ENCODE data around the gene TSPAN14. TPM values are rescaled to one million over a fixed set of nuclear protein-coding genes. Genes with fewer than 3 reads are reported as not detected.
A peak's percentile ranks its signal among the peaks of the same experiment; 100 is the strongest.

Gene TSPAN14
- total RNA-seq, 1 experiment from 2014 or later, result 73.5 TPM

GRCh38 chr10:80504897-80505465 lies 50.9 kb downstream of the TSPAN14 start:
- TF ChIP-seq HMGXB4 (CRISPR knock-in tag; IDR thresholded peaks at IDR 0.05) (no peak), ZNF396 (CRISPR knock-in tag; IDR thresholded peaks at IDR 0.05; ENCODE audit: borderline replicate concordance) (no peak), GRHL2 (CRISPR knock-in tag; IDR thresholded peaks at IDR 0.05; ENCODE audit: insufficient replicate concordance, severe bottlenecking) (no peak), FOXJ3 (CRISPR knock-in tag; IDR thresholded peaks at IDR 0.05; ENCODE audit: borderline replicate concordance) (no peak), SP1 (CRISPR knock-in tag; conservative IDR thresholded peaks at IDR 0.05) (no peak), ETV6 (CRISPR knock-in tag; IDR thresholded peaks at IDR 0.05) (no peak), USF2 (CRISPR knock-in tag; IDR thresholded peaks at IDR 0.05) (no peak), RELA (CRISPR knock-in tag; IDR thresholded peaks at IDR 0.05; ENCODE audit: borderline replicate concordance) (no peak), ZSCAN18 (CRISPR knock-in tag; IDR thresholded peaks at IDR 0.05) (no peak), ZNF219 (CRISPR knock-in tag; IDR thresholded peaks at IDR 0.05; ENCODE audit: borderline replicate concordance) (no peak), E2F4 (CRISPR knock-in tag; IDR thresholded peaks at IDR 0.05; ENCODE audit: borderline replicate concordance, low read depth) (no peak), ZNF512 (CRISPR knock-in tag; IDR thresholded peaks at IDR 0.05; ENCODE audit: borderline replicate concordance) (no peak), CBFB (CRISPR knock-in tag; IDR thresholded peaks at IDR 0.05; ENCODE audit: low read depth) (no peak), ZNF416 (CRISPR knock-in tag; IDR thresholded peaks at IDR 0.05) (no peak)
- H3K36me3 Mint-ChIP-seq, result peaks cover 13% of the 10 kb centered on the region
- DNase-seq (ENCODE audit: low spot score) (no peak), ATAC-seq (no peak)
- peak overlapping the region; percentile 55; the same call in 1 of the 2 replicates for H3K27ac Mint-ChIP-seq
- H3K4me1 Mint-ChIP-seq, result peaks cover 44% of the 10 kb centered on the region
- H3K9me3 Mint-ChIP-seq, result no peaks in the 10 kb centered on the region
- ChIA-PET POLR2A (interaction anchor here (0.7 to 1.9 kb wide), 3 partner anchors 44 to 117 kb away, joined by 3 to 6 read pairs (median 3); no protein-coding TSS in a partner anchor), CTCF (interaction anchor here (0.7 to 20.7 kb wide), 44 partner anchors 8 to 248 kb away, joined by 3 to 802 read pairs (median 7); partner anchors contain the start of genes PRXL2A, SH2D4B and TSPAN14)
- no peaks in the 10 kb centered on the region for H3K27me3 Mint-ChIP-seq (ENCODE audit: low read depth)
- no peak overlapping the region for H3K4me3 Mint-ChIP-seq

- ATAC-seq (no peak), DNase-seq (ENCODE audit: low spot score) (no peak)
- Mint-ChIP-seq H3K27ac (peak overlapping the region; percentile 36; the same call in 1 of the 2 replicates), H3K36me3 (peaks cover 15% of the 10 kb centered on the region), H3K4me1 (peaks cover 37% of the 10 kb centered on the region), H3K27me3 (ENCODE audit: low read depth) (no peaks in the 10 kb centered on the region), H3K9me3 (no peaks in the 10 kb centered on the region), H3K4me3 (no peak overlapping the region)
- CTCF ChIA-PET, result interaction anchor here (0.6 to 20.7 kb wide), 52 partner anchors 8 to 312 kb away, joined by 3 to 802 read pairs (median 6); partner anchors contain the start of genes PRXL2A, SH2D4B and TSPAN14
- POLR2A ChIA-PET, result interaction anchor here (0.7 to 1.9 kb wide), 3 partner anchors 51 to 62 kb away, joined by 3 to 6 read pairs (median 5); no protein-coding TSS in a partner anchor
- TF ChIP-seq CREM (CRISPR knock-in tag; IDR thresholded peaks at IDR 0.05) (no peak), HMGA2 (CRISPR knock-in tag; IDR thresholded peaks at IDR 0.05) (no peak), TP53 (CRISPR knock-in tag; IDR thresholded peaks at IDR 0.05) (no peak), E2F4 (CRISPR knock-in tag; IDR thresholded peaks at IDR 0.05; ENCODE audit: borderline replicate concordance, low read depth) (no peak), PREB (CRISPR knock-in tag; IDR thresholded peaks at IDR 0.05; ENCODE audit: borderline replicate concordance) (no peak), AR (CRISPR knock-in tag; IDR thresholded peaks at IDR 0.05) (no peak), RELA (CRISPR knock-in tag; IDR thresholded peaks at IDR 0.05; ENCODE audit: borderline replicate concordance) (no peak)
These were observed 52.1 kb downstream of the TSPAN14 start for GRCh38 chr10:80506189-80506575.

All from WTC11 (cell line).